ENCODE data around the gene SCAANT1.
A peak's percentile ranks its signal among the peaks of the same experiment; 100 is the strongest.

Gene SCAANT1

GRCh38 chr3:63895422-63896189 lies 16.6 kb downstream of the SCAANT1 start:
- Mint-ChIP-seq H3K4me3 (no peak overlapping the region), H3K4me1 (ENCODE audit: low read depth) (peaks cover 49% of the 10 kb centered on the region), H3K36me3 (ENCODE audit: low read depth) (peaks cover 32% of the 10 kb centered on the region), H3K27ac (peak overlapping the region; percentile 78), H3K9me3 (no peaks in the 10 kb centered on the region), H3K27me3 (no peaks in the 10 kb centered on the region)

DNA sequence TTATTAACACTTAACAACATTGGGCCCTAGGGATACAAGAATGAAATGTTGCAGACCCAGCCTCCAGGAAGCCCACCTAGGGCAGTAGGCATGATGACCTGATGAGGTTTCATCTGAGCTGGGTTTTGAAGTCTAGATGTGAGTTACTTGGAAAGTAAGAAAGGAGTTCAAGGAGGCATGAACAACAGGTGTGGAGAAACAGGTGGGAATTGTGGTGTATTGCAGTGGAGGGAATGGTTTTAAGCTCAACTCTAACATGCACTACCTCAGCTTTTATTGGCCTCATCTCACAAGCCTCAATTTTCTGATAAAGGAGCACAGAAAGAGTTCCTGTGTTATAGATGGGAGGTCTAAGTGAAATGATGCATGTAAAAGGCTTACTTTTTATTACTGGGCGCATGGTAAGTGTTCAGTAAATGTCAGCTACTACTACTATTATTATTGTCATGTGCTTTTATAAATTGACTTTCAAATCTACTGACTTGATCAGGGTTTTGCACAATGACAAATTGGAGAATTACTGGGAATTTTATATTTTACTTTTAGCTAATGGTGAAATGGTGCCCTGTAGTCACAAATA lies 19.3 kb downstream of the SCAANT1 start:
- Mint-ChIP-seq H3K27me3 (no peaks in the 10 kb centered on the region), H3K4me1 (ENCODE audit: low read depth) (peaks cover 38% of the 10 kb centered on the region), H3K27ac (no peak overlapping the region), H3K4me3 (no peak overlapping the region), H3K36me3 (ENCODE audit: low read depth) (peaks cover 13% of the 10 kb centered on the region), H3K9me3 (no peaks in the 10 kb centered on the region)

DNA sequence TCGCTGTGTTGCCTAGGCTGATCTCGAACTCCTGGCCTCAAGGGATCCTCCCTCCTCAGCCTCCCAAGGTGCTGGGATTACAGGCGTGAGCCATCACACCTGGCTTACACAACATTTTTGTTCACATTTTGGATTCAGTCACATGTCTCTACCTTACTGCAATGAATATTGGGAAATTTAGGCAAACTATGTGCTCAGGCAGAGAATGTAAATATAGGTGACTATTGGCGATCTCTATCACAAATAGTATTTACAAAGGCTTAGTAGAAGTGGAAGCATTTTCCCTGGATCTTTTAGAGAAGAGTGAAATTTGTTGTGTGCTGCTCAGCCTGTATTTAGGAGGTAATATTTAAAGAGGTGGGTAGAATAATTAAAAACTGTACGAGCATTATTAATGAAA lies 20.7 kb downstream of the SCAANT1 start:
- H3K9me3 Mint-ChIP-seq: no peaks in the 10 kb centered on the region
- no peak overlapping the region for H3K27ac Mint-ChIP-seq
- H3K4me1 Mint-ChIP-seq (ENCODE audit: low read depth): peaks cover 35% of the 10 kb centered on the region

GRCh38 chr3:63886858-63887257 lies 25.3 kb downstream of the SCAANT1 start:
- H3K27me3 Mint-ChIP-seq: no peaks in the 10 kb centered on the region
- H3K27ac Mint-ChIP-seq: no peak overlapping the region
- no peak overlapping the region for H3K4me3 Mint-ChIP-seq
- no peaks in the 10 kb centered on the region for H3K9me3 Mint-ChIP-seq
- peaks cover 19% of the 10 kb centered on the region for H3K4me1 Mint-ChIP-seq (ENCODE audit: low read depth)
- H3K36me3 Mint-ChIP-seq (ENCODE audit: low read depth): peaks cover 6% of the 10 kb centered on the region

More for the DNA sequence above, 20.7 kb downstream of the SCAANT1 start:
- Mint-ChIP-seq H3K4me3 (no peak overlapping the region), H3K36me3 (ENCODE audit: low read depth) (peaks cover 13% of the 10 kb centered on the region), H3K27me3 (no peaks in the 10 kb centered on the region)

DNA sequence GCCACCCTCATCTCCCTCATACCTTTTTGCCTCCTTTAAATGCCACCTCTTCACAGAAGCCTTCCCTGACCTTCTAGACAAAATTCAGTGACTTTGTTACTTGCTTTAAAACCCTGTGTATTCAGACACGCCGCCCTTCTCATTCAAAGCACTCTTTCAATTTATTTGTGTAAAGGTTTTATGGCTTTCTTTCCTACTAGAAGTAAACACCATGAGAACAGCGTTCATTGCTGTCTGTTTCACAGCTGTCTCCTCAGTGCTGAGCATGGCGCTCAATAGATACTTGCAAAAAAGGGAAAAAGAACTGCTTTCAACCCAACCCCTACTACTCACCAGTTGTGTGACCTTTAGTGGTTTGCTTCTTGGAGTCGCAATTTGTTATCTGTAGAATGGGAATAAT lies 31.5 kb downstream of the SCAANT1 start:
- no peaks in the 10 kb centered on the region for H3K9me3 Mint-ChIP-seq
- peaks cover 62% of the 10 kb centered on the region for H3K4me1 Mint-ChIP-seq (ENCODE audit: low read depth)
- peaks cover 8% of the 10 kb centered on the region for H3K36me3 Mint-ChIP-seq (ENCODE audit: low read depth)
- no peak overlapping the region for H3K4me3 Mint-ChIP-seq
- no peaks in the 10 kb centered on the region for H3K27me3 Mint-ChIP-seq
- no peak overlapping the region for H3K27ac Mint-ChIP-seq

- Mint-ChIP-seq H3K9me3 (no peaks in the 10 kb centered on the region), H3K36me3 (ENCODE audit: low read depth) (peaks cover 8% of the 10 kb centered on the region), H3K4me3 (no peak overlapping the region), H3K4me1 (ENCODE audit: low read depth) (peaks cover 69% of the 10 kb centered on the region), H3K27me3 (no peaks in the 10 kb centered on the region), H3K27ac (no peak overlapping the region)
These were observed 33.7 kb downstream of the SCAANT1 start for GRCh38 chr3:63878394-63879060.

DNA sequence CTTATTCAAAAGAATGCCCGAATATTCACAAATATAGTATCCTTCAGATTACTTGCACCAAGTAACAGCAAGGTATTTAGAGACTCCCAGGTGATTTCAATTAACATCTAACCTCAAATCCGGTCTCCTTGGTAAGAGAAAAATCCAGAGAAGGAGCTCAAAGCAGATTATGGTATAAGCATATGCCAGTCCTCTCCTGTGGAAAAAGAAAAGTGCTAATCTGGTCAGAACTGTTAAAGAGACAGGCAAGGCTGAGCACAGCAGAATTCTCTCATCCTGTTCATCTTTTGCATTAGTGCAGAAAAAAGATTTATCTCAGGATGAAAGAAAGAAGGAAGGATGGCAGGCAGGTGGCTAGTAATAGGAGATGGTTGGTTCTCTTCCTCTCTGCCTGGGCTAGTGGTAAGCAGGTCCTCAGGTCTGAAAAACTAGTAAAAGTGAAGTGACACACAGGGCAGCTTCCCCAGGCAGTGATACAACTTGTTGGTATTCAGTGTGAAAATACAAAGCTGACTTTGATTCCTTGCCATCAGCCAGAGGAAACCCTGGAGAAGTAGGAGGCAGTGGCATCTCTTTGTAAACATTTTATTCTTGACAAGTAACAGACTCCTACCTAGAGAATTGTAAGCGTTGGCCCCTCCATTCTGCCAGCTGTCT lies 34.3 kb downstream of the SCAANT1 start:
- no peaks in the 10 kb centered on the region for H3K9me3 Mint-ChIP-seq
- H3K4me3 Mint-ChIP-seq: no peak overlapping the region
- peaks cover 8% of the 10 kb centered on the region for H3K36me3 Mint-ChIP-seq (ENCODE audit: low read depth)
- H3K4me1 Mint-ChIP-seq (ENCODE audit: low read depth): peaks cover 67% of the 10 kb centered on the region
- no peak overlapping the region for H3K27ac Mint-ChIP-seq
- H3K27me3 Mint-ChIP-seq: no peaks in the 10 kb centered on the region

DNA sequence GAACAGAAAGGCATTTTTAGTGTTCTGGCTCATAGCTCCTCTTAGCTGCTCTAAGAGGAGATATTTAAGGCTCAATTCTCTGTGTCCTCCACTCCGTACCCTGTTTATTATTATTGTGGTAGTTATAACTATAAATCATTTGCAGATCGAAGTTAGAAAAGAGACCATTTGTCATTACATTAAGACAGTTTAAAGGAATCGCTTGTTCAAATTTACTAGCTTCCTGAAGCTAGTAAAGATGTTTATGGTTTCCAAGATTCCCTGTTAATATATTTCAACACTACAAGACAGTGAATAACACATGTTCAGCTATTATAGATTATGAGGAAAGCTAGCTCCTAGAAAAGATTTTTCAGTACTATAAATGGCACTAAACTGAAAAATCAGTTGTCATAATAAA lies 35.9 kb downstream of the SCAANT1 start:
- Mint-ChIP-seq H3K4me3 (no peak overlapping the region), H3K36me3 (ENCODE audit: low read depth) (peaks cover 12% of the 10 kb centered on the region), H3K27ac (no peak overlapping the region), H3K4me1 (ENCODE audit: low read depth) (peaks cover 79% of the 10 kb centered on the region), H3K27me3 (no peaks in the 10 kb centered on the region), H3K9me3 (no peaks in the 10 kb centered on the region)

DNA sequence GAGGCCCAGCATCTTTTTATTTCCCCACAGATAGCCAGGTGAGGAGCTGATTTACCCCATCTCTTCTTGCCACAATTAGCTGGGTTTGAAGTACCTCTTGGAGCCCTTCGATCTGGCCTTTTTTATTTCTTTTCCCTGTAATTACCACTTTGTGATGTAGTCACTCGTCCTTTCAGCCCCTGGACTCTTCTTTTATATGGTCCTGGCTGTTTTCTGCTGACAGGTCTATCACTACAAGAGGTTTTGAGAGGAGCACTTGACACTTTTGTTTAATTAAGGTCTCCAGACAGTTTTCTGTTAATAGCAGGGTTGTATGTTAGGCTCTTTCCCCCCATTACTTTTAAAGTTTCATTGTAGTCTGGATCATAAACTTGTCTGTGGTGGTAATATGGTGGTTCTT lies 36.7 kb downstream of the SCAANT1 start:
- Mint-ChIP-seq H3K27me3 (no peaks in the 10 kb centered on the region), H3K36me3 (ENCODE audit: low read depth) (peaks cover 15% of the 10 kb centered on the region), H3K4me1 (ENCODE audit: low read depth) (peaks cover 76% of the 10 kb centered on the region), H3K27ac (no peak overlapping the region), H3K4me3 (no peak overlapping the region), H3K9me3 (no peaks in the 10 kb centered on the region)

DNA sequence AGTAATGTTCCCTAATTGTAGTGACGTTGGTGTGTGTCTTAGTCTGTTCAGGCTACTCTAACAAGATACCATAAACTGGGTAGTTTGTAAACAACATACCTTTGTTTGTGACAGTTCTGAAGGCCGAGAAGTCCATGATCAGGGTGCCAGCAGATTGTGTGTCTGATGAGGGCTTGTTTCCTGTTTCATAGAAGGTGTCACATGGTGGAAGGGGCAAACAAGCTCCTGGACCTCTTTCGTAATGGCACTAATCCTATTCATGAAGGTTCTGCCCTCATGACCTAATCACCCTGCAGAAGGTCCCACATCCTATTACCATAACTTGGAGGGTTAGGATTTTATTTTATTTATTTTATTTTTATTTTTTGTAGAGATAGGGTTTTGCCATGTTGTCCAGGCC lies 37.4 kb downstream of the SCAANT1 start:
- peaks cover 10% of the 10 kb centered on the region for H3K36me3 Mint-ChIP-seq (ENCODE audit: low read depth)
- no peak overlapping the region for H3K4me3 Mint-ChIP-seq
- H3K27ac Mint-ChIP-seq: no peak overlapping the region
- peaks cover 74% of the 10 kb centered on the region for H3K4me1 Mint-ChIP-seq (ENCODE audit: low read depth)
- H3K9me3 Mint-ChIP-seq: no peaks in the 10 kb centered on the region
- H3K27me3 Mint-ChIP-seq: no peaks in the 10 kb centered on the region

DNA sequence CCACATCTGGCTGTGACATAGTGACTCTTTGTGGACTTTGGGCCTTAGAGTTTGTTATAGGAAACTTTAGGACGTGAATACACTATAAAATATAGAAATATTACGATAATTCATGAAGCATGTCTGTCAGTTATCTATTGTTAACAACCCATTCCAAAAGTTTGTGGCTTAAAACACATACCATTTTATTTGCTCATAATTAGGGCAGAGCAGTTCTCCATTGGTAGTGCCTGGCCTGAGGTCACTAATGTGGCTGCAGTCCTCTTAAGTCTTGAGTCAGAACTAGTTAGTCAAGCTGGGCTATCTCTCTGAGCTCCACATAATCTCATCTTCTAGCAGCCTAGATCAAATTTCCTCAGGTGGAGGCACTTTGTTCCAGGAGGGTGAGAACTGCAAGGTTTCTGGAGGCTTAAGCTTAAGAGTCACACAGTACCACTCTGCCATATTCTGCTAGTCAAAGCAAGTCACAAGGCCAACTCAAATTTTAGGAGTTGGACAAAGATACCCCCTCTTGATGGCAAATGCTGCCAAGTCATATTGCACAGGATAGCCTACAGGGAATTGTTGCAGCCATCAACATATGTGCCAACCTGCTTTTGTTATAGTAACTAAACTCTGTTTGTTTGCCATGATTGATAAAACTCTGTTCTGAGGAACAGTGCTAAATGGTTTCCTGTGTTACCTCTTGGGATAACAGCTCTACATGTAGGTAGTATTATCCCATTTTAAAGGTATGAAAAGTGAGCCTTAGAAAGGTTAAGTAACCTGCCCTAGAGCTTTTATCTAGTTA lies 39.9 kb downstream of the SCAANT1 start:
- Mint-ChIP-seq H3K27ac (no peak overlapping the region), H3K4me1 (ENCODE audit: low read depth) (peaks cover 59% of the 10 kb centered on the region), H3K4me3 (no peak overlapping the region), H3K36me3 (ENCODE audit: low read depth) (peaks cover 12% of the 10 kb centered on the region), H3K27me3 (no peaks in the 10 kb centered on the region), H3K9me3 (no peaks in the 10 kb centered on the region)

- Mint-ChIP-seq H3K9me3 (no peaks in the 10 kb centered on the region), H3K36me3 (ENCODE audit: low read depth) (peaks cover 23% of the 10 kb centered on the region), H3K4me3 (no peak overlapping the region), H3K27ac (no peak overlapping the region), H3K27me3 (no peaks in the 10 kb centered on the region), H3K4me1 (ENCODE audit: low read depth) (peaks cover 55% of the 10 kb centered on the region)
These were observed 41.6 kb downstream of the SCAANT1 start for GRCh38 chr3:63870615-63871005.

GRCh38 chr3:63869940-63870614 lies 42.1 kb downstream of the SCAANT1 start:
- no peak overlapping the region for H3K27ac Mint-ChIP-seq
- peaks cover 26% of the 10 kb centered on the region for H3K36me3 Mint-ChIP-seq (ENCODE audit: low read depth)
- no peak overlapping the region for H3K4me3 Mint-ChIP-seq
- H3K4me1 Mint-ChIP-seq (ENCODE audit: low read depth): peaks cover 54% of the 10 kb centered on the region
- no peaks in the 10 kb centered on the region for H3K27me3 Mint-ChIP-seq
- no peaks in the 10 kb centered on the region for H3K9me3 Mint-ChIP-seq

DNA sequence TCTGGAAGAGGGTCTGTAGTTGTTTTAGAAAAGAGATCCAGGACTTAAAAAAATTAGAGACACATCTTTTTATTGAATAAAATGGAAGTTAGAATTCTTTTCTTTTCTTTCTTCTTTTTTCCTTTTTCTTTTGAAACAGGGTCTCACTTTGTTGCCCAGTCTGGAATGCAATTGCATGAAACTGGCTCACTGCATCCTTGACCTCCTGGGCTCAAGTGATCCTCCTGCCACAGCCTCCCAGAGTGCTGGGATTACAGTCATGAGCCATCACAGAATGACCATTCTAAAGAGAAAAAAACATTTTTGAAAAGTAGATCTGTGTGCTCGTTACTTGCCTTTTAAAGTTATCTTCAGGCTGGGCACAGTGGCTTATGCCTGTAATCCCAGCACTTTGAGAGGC lies 45.0 kb downstream of the SCAANT1 start:
- H3K9me3 Mint-ChIP-seq: no peaks in the 10 kb centered on the region
- H3K27ac Mint-ChIP-seq: no peak overlapping the region
- peaks cover 32% of the 10 kb centered on the region for H3K36me3 Mint-ChIP-seq (ENCODE audit: low read depth)
- H3K27me3 Mint-ChIP-seq: no peaks in the 10 kb centered on the region
- peaks cover 54% of the 10 kb centered on the region for H3K4me1 Mint-ChIP-seq (ENCODE audit: low read depth)
- no peak overlapping the region for H3K4me3 Mint-ChIP-seq

Measured in stimulated activated naive CD8-positive, alpha-beta T cell treated with anti-CD3 and anti-CD28 coated beads, Interleukin-15, Interleukin-2, amounts not matched to agents 100 ng/mL and 50 ng/mL, for 24 hours (primary cell).